NT2/D1 (cell line): Measurements from ENCODE around the gene PLXNB2.
"Not testable (repeated sequence)": the region's sequence is repeated elsewhere in the genome, so short reads cannot be mapped to it uniquely, and the experiment has no call there.

Source experiments
- DNase-seq: peaks from one replicate; pipeline ENCODE4 v3.0.0-alpha.2; 2011; ENCODE audit warnings: low read depth, low spot score
- H3K27me3 ChIP-seq: 2 replicates; pipeline ENCODE4 v1.6.0; 2011; ENCODE audit warnings: mild to moderate bottlenecking; ENCODE audit not compliant: insufficient read length, insufficient read depth
- H3K36me3 ChIP-seq: 2 replicates; pipeline ENCODE4 v1.6.1; 2011; ENCODE audit warnings: mild to moderate bottlenecking, low read length, mixed read lengths; ENCODE audit not compliant: insufficient read depth, insufficient read length
- H3K4me1 ChIP-seq: 2 replicates; pipeline ENCODE4 v1.5.1; 2011; ENCODE audit not compliant: insufficient read depth, insufficient read length
- H3K4me3 ChIP-seq: 2 replicates; pipeline ENCODE4 v1.5.1; 2011; ENCODE audit warnings: low read depth; ENCODE audit not compliant: insufficient read length
- H3K9ac ChIP-seq: 2 replicates; pipeline ENCODE4 v1.6.0; 2011; ENCODE audit warnings: low read depth; ENCODE audit not compliant: insufficient read length
- H3K9me3 ChIP-seq: 2 replicates; pipeline ENCODE4 v1.5.1; 2011; ENCODE audit warnings: mild to moderate bottlenecking, low read length; ENCODE audit not compliant: insufficient read depth
- SUZ12 ChIP-seq: IDR thresholded peaks from 2 replicates; pipeline ENCODE4 v1.6.1; 2011; ENCODE audit not compliant: insufficient read length, insufficient read depth; ENCODE audit errors: extremely low read depth
- YY1 ChIP-seq: IDR thresholded peaks from 2 replicates; pipeline ENCODE4 v1.6.1; 2011; ENCODE audit not compliant: insufficient read length, insufficient read depth
- ZNF274 ChIP-seq: IDR thresholded peaks from 2 replicates; pipeline ENCODE4 v1.6.1; 2011; ENCODE audit warnings: mild to moderate bottlenecking, low read depth, low read length

PLXNB2 gene

GRCh38 chr22:50329236-50329635 lies 21.8 kb upstream of the PLXNB2 start:
- peaks cover 17% of the 10 kb centered on the region for H3K27me3 ChIP-seq
- H3K36me3 ChIP-seq: no peaks in the 10 kb centered on the region
- no peak for TF ChIP-seq SUZ12
- TF ChIP-seq ZNF274: no peak
- TF ChIP-seq YY1: no peak
- no peak for DNase-seq
- H3K4me1 ChIP-seq: peaks cover 10% of the 10 kb centered on the region
- H3K9me3 ChIP-seq: no peaks in the 10 kb centered on the region
- no peak overlapping the region for H3K9ac ChIP-seq
- H3K4me3 ChIP-seq: no peak overlapping the region

GRCh38 chr22:50327711-50328019 lies 20.2 kb upstream of the PLXNB2 start:
- no peak for TF ChIP-seq YY1
- TF ChIP-seq SUZ12: no peak
- no peak for TF ChIP-seq ZNF274
- H3K36me3 ChIP-seq: no peaks in the 10 kb centered on the region
- H3K27me3 ChIP-seq: peaks cover 17% of the 10 kb centered on the region
- no peaks in the 10 kb centered on the region for H3K9me3 ChIP-seq
- H3K9ac ChIP-seq: peak overlapping the region; percentile 93
- peaks cover 10% of the 10 kb centered on the region for H3K4me1 ChIP-seq
- no peak for DNase-seq
- peak overlapping the region; percentile 69 for H3K4me3 ChIP-seq

- no peak for DNase-seq
- TF ChIP-seq YY1: no peak
- TF ChIP-seq SUZ12: no peak
- TF ChIP-seq ZNF274: no peak
- Histone ChIP-seq H3K27me3 (peaks cover 17% of the 10 kb centered on the region), H3K9ac (peak within 1 kb of the TSS; percentile 93), H3K9me3 (no peaks in the 10 kb centered on the region), H3K4me1 (peaks cover 10% of the 10 kb centered on the region), H3K36me3 (no peaks in the 10 kb centered on the region), H3K4me3 (peak within 1 kb of the TSS; percentile 69)
Observed at GRCh38 chr22:50326956-50327710, 19.7 kb upstream of the PLXNB2 start, which contains the start of gene DENND6B. TSS of gene DENND6B (minus strand) at chr22:50327012. CDS start at chr22:50326988, 24 bp downstream.

- Histone ChIP-seq H3K27me3 (peaks cover 17% of the 10 kb centered on the region), H3K36me3 (no peaks in the 10 kb centered on the region), H3K9me3 (no peaks in the 10 kb centered on the region), H3K9ac (peak overlapping the region; percentile 76), H3K4me1 (peaks cover 10% of the 10 kb centered on the region), H3K4me3 (peak overlapping the region; percentile 60)
- no peak for DNase-seq
- TF ChIP-seq YY1 (no peak), SUZ12 (no peak), ZNF274 (no peak)
Observed at GRCh38 chr22:50326225-50326955, 18.9 kb upstream of the PLXNB2 start.

GRCh38 chr22:50325444-50326224 lies 18.2 kb upstream of the PLXNB2 start:
- Histone ChIP-seq H3K4me3 (no peak overlapping the region), H3K9ac (no peak overlapping the region)

GRCh38 chr22:50323900-50324299 lies 16.5 kb upstream of the PLXNB2 start:
- DNase-seq: no peak
- H3K4me1 ChIP-seq: peaks cover 10% of the 10 kb centered on the region
- peaks cover 17% of the 10 kb centered on the region for H3K27me3 ChIP-seq
- H3K9me3 ChIP-seq: no peaks in the 10 kb centered on the region
- no peaks in the 10 kb centered on the region for H3K36me3 ChIP-seq
- H3K4me3 ChIP-seq: no peak overlapping the region
- no peak overlapping the region for H3K9ac ChIP-seq
- no peak for TF ChIP-seq ZNF274
- no peak for TF ChIP-seq YY1
- no peak for TF ChIP-seq SUZ12

More at GRCh38 chr22:50325444-50326224, 18.2 kb upstream of the PLXNB2 start:
- Histone ChIP-seq H3K9me3 (no peaks in the 10 kb centered on the region), H3K27me3 (peaks cover 17% of the 10 kb centered on the region), H3K36me3 (no peaks in the 10 kb centered on the region), H3K4me1 (peaks cover 10% of the 10 kb centered on the region)
- no peak for DNase-seq
- TF ChIP-seq YY1: no peak
- TF ChIP-seq SUZ12: no peak

GRCh38 chr22:50322382-50323104 lies 15.1 kb upstream of the PLXNB2 start:
- H3K36me3 ChIP-seq, H3K4me3 ChIP-seq, H3K9me3 ChIP-seq, DNase-seq, H3K9ac ChIP-seq, H3K4me1 ChIP-seq: not testable (repeated sequence)
- peaks cover 17% of the 10 kb centered on the region for H3K27me3 ChIP-seq
